ENCODE results near the gene CACNA2D2.

CACNA2D2 gene

DNA sequence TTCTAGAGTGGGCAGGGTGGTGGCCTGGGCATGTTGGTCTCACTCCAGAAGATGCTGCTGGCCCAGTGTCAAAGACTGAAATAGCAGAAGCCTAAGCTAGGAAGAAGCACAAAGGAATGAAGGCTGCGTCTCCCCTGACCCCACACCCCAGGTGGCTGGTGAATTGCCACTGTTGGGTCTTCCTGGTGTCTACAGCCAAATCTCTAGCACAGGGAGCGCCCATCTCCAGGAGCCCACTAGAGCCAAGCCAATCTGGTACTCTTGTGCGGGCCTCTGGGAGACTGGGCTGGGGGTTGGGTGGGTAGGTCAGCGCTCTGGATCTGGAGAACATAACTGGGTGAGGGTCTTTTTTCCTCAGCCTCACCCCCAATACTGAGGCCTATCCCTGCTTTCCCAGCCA lies 176.3 kb downstream of the CACNA2D2 start:
- DNase-seq (ENCODE audit: low read depth in 2 of 2), result no peak

DNA sequence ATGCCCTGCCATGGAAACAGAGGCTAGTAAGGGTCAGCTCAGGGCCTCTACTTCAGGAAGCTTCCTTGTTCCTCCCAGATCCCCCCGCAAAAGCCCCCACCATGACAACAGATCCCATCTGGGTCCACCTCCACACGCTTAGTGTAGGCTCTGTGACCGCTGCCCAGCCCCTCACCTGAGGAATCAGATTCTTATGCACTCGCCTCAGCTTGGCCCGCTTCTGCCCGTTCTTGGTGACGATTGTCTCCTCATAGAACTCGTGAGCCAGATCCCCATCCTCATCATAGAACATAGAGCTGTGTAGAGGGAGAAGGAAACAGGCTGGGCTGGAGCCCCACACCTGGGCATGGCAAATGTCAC lies 177.3 kb downstream of the CACNA2D2 start:
- no peak for DNase-seq (ENCODE audit: low read depth in 2 of 2)

DNA sequence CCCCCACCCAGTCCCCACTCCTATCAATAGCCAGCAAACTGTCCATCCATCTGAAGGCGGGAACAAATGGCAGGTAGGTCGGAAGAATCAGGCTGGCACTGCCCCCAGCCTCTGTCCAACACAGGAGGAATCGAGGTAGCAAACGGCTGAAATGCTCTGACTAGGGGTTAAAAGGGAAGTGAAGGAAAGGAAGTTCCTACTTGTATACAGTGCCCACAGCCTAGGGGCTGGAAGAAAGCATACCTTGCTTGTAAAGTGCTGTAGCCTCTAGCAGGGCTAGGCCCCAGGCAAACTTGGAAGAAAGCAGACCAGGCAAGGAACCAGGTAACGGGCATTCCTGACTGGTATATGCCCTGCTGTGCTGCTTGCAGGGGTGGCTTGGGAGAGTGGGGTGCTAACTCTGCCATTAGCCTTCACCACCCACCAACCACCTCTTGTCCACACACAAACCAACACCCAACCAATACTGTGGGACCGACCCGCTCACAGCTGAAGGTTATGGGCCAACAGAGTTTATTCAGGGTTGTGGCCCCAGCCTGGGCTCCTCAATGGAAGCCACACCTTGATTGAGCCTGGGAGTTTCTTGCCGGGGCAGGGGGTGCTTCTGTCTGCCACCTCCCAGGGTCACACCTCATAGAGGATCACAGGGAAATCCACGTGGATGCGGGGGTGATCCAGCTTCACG lies 177.8 kb downstream of the CACNA2D2 start:
- DNase-seq (ENCODE audit: low read depth in 2 of 2), result no peak

DNA sequence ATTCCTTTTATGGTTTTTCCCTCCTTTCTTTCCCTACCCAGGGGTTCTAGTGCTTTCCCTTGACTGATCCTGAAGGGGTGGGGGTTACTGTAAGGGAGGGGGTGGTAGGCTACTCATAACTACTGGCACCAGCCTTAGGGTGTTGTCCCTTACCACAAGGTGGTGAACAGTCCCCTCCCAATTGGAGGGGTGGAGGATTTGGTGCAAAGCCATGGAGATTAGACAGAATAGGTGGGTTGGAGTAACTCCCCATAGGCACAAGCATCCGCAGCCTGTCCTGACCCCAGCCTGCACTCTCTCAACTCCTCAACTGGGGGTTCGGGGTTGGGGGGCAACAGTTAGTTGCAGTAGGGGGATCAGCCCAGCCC lies 178.3 kb downstream of the CACNA2D2 start:
- no peak for DNase-seq (ENCODE audit: low read depth in 2 of 2)

DNA sequence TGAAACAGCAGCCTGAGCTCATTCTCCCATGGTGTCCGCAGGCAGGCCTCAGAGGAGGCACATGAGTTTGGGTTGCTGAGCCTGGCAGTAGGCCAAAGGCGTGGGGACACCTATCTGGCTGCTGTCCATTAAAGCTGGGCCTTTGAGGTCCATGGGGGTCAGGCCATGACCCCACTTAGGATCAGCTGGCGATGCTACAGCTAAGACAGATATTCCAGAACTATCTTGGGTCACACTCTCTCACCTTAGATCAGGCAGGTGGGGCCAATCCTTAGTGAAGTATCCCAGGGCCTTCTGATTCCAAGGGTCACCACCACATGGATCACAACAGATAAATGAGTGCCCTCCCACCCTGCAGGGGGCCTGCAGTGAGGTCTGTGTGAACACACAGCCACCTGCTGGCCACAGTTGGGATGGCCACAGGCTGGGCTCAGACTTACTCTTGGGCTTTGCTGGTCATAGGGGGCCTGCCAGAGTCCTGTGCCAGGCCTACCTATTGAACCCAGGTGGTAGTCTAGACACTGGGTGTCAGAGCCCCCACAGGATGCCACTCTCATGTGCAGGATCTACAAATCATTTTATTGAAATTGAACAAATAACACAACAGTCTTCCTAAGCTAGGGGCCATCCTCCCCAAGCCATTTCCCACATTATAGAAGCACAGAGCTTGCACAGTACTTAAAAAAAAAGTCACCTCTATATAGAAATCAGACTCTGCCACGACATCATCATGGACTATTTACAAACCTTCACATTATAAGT lies 178.9 kb downstream of the CACNA2D2 start:
- DNase-seq (ENCODE audit: low read depth in 2 of 2), result peak in 1 of 2 donors; percentile 62

DNA sequence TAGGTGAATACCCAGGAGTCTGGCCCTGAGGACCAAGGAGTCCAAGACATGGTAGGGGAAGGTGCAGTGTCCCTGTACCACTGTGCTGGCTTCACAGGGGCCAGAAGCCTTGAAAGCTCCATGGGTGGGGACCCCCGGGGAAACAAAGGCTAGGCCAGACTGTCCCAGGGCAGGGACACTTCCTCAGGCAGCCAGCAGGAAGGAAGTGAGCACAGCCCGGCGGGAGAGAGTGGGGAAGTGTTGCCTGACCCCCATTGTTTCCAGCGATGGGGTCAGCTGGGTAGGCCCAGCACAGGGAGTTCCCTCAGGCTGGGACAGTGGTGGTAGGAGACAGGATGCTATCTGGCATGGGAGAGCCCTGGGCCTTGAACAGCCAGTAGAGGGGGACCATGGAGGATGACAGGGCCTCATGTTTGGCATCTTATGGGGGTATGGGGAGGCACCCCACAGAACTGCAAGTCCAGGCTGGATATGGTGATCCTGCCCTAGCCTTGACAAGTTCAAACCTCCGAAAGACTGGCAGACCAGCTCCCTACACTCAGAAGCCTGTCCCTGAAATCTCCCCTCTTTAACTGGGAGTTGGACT lies 179.7 kb downstream of the CACNA2D2 start:
- DNase-seq (ENCODE audit: low read depth in 2 of 2), result no peak

DNA sequence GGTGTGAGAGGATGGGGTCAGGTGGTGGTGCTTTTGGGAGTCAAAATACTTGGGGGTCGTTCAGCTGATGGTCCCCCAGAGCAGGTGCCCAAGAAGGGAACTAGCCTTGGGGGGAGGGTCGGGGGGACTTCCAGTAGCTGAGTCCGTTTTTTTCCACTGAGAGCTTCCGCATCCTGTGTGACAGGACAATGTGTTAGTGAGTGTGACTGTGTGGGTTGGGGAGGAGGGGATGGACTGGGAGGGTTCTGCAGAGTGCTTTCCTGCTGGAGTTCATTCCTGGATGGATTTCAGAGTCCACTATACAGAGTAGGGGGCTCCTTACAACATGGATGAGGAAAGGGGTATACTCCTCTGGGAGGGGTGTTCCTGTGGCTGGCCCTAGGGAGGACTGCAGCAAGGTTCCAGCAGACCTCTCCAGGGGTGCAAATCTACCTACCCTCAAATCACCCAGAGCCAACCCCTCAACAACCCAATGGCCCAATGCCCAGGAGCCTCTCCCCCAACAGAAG lies 180.3 kb downstream of the CACNA2D2 start:
- DNase-seq (ENCODE audit: low read depth in 2 of 2), result no peak

DNA sequence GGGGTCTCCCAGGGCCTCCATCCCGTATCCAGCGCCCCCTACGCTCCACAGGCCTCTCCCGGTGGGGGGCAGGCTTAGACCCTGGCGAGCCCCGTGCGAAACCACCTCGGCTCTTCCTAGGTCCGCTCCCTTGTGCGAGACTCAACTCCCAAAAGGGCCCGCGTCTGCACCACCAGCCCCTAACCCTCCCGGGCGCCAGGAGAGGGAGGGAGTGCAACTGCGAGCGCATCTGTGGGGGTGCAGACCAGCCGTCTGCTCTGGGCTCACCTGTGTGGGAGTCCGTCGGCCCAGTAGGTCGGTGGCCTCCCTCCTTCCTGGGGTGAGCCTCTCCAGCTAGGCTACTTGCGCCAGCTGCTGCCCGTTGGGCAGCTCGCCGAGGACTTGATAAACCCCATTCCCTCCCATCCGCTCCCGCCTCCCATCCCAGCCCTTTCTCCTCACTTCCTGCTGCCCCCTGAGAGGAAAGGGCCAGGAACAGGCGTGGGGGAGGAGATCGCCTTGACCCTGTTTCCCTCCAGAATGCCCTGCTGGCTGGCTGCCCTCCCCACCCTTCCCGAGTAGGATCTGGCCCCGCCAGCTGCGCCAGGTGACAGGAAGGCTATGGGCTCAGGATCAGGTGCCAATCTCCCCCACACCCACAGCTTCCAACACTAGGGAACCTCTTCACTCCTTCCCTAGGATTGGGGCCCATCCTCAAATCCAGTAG lies 180.9 kb downstream of the CACNA2D2 start, which contains the start of gene HYAL2:
Gene HYAL2 (minus strand): TSS at position 360 of the 706 bp plus-strand sequence. CDS start 2,256 bp downstream, outside the sequence.
- no peak for DNase-seq (ENCODE audit: low read depth in 2 of 2)

DNA sequence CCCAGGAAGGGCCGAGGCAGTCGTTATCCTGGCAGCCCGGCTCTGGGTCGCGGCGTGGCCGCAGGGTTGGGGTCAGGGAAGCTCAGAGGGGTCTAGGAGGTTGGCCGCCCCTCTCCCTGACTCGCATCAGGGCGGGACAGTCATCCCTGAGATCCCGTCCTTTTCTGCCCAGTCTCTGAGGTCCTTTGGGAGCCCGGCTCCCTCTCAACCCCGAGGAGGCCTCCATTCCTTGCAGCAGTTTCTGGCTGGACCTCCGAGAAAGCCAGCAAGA lies 181.4 kb downstream of the CACNA2D2 start:
- no peak for DNase-seq (ENCODE audit: low read depth in 2 of 2)

DNA sequence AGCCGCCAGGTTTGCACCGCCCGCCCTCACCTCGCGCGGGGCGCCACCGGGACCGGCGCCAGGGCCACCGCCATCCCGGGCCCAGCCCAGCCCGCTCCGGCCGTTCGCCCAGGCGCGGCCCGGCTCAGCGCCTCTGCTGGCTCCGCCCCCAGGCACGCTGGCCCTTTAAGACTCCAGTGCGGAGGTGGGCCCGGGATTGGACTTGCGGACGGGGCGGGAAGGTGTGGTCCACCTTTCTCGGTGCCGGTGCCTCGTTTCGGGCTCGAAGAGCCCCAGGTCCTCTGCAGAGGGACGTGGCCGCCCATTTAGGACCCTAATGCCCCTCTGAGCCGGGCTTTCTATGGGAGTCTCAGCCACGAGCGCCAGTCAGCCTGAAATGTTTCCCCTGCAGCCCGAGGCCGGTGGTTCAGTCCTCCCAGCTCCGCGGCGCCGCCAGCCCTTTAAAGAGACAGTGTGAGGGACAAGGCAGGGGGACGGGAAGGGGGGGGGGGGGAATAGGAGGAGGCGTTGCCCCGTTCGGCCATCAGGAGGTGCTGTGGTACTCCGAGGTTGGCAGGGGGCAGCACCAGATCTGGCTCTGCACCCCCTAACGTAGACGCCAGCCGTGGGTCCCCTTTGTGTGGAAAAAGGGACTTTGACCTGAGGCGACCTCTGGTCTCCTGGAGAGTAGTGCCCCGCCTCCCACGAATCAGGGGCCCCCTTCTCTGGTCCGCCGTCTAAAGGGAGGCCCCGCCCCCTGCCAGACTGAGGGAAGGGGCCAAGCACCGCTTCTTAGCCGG lies 181.9 kb downstream of the CACNA2D2 start:
- DNase-seq (ENCODE audit: low read depth in 2 of 2), result peak; percentile 68 to 75

DNA sequence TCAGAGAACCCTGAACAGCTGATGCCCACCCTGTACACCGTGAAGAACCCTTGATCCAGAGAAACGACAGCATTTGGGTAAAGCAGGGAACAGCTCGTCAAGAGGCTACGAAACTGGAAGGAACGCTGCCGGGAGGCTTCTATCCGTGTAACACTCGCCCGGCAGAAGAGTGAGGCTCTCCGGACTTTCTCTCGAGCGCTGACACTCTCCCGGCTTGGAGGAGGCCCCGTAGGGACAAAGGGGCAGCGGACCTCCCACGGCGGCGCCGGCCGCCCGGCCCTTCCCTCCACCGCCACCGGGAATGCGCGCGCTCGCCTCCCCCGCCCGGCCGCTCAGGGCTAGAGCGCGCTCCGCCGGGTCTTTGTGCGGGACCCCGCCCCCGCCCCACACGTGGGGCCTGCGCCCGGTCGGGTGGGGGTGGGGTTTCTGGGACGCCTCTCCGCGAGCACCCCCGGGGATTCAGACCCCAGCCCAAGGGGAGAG lies 182.5 kb downstream of the CACNA2D2 start:
- DNase-seq (ENCODE audit: low read depth in 2 of 2), result peak; percentile 54 to 63

DNA sequence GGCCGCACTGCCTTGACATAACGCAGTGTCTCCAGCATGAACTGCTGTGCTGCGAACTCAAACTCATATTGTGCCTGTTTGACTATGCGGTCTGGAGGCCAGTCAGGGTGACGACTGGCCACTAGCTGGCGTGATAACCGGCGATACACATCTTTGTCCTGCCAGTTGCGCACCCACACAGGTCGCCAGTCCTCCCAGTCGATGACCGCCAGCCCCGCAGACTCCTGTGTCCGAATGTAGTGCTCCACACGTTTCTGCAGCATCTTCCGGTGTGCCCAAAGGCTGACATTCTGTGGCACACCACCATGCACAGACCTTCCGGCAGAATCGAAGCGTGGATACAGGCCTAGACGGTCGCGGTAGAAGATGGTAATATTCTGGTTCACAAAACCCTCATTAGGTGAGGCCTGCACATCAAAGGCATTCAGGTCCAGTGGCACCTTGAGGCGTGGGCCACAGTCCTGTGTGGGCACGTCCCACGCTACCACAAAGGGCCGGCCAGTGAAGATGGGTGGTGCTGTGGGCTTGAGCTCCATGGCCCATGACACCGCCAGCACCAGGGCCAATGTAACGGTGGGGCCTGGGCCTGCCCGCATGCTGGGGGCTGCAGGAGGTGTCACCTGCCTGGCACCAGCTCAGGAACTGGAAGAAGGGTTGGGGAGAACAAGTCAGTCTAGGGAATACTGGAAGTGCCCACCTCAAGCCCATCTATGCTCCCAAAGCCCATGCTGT lies 183.4 kb downstream of the CACNA2D2 start:
- DNase-seq (ENCODE audit: low read depth in 2 of 2), result no peak

DNA sequence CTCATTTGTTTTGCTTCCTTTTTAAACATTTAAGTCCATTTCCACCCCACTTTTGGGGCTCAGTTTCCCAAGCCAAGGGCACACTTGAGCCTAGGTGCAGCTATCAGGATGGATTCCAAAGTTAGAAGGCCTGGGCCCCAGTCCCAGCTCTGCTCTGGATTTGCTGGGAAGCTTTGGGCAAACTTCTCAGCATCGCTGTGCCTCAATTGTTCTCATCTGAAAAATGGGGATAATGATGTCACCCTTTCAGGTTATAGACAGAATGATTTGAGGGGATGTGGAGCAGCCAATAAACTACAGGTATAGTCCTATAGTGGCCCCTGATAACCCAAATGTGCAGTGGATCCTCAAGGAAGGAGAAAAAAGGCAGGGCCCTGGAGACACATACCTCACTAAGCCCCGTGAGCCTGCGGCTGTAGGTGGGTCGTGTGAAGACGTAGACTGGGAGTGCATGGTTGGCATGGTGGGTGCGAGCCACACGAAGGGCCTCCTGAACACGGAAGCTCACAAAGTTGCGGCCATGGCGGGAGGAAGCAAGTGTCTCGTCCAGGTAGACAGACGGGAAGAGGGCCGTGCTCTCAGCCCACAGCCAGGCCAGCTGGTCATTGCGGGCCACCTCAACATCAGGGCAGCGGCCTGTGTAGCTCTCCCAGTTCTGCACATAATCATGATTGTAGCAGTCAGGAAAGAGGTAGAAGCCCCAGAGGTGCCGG lies 184.1 kb downstream of the CACNA2D2 start:
- no peak for DNase-seq (ENCODE audit: low read depth in 2 of 2)

DNA sequence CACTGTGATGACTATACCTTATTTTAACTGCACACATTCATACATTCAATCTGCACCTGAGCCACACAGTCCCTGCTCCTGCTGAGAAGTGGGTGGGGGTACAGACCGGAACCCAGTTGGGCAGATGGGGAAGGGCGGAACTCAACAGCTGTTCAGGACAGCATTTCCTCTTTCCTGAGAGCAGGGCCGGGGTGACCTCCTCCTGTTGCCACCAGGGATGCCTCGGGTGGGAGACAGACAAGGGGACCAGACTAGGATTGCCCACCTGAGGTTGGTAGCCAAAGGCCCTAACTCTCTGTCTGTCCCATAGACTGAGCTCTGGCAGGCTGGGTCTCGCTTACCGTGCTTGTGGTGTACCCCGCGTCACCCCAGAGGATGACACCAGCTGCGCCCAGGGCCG lies 184.8 kb downstream of the CACNA2D2 start:
- no peak for DNase-seq (ENCODE audit: low read depth in 2 of 2)

DNA sequence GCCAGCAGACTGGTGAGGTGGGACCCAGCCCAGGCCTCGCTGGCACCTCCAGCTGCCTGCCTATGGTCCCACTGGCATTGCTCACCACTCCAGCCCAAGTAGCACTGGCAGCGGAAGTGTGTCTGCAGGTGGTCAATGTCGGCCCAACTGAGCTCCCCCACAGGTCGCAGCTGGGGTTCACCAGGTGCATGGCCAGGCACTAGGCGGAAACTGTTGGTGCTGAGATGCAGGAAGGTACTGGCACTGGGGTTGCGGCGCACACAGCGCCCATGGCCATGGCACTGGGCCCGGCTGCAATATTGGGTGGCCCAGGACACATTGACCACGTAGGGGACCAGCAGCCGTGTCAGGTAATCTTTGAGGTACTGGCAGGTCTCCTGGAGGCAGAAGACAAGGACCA lies 185.3 kb downstream of the CACNA2D2 start:
- no peak for DNase-seq (ENCODE audit: low read depth in 2 of 2)

DNA sequence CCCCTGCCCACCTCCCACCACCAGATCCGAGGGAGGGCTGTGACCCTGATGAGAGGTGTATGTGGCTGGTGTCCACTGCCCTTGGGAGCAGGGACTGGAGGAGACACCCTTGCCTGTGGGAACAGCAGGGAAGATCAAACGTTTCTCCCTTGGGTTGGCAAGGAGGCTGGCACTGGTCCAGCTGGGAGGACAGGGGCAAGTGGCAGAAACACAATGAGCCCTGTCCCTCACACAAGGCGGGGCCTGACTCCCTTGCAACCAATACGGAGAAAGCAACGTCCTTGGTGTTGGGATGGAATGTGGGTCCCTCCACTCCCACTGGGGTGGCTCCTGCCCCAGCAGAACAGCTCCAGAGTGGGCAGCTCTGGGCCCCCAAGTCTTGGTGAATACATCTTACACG lies 186.1 kb downstream of the CACNA2D2 start:
- no peak for DNase-seq (ENCODE audit: low read depth in 2 of 2)

DNA sequence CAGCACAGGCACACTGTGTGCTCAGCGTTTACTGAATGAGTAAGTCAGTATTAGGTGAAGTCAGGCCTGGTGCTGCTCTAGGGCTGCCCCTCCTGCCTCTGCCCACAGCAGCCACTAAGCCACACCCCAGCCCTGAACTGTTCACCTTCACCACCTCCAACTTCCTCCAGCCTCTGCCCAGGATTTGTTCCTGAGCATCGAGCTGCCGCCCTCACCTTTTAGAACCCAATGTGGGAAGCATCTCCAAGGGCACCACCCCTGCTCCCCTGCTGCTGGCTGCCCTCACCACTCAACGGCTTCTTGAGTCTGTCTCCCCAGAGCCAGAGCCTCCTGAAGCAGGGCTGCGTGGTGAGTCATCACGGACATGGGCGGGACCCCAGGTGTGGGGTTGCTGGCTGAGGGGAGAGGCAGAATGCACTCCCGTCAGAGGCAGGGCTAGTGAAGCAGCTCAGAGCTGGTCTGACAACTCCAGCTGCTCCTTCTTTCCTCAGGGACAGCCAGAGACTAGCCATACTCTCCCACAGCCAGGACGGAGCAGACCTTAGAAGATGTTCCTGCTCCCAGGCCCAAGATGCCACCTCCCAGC lies 186.7 kb downstream of the CACNA2D2 start:
- peak in 1 of 2 donors; percentile 54 for DNase-seq (ENCODE audit: low read depth in 2 of 2)

DNA sequence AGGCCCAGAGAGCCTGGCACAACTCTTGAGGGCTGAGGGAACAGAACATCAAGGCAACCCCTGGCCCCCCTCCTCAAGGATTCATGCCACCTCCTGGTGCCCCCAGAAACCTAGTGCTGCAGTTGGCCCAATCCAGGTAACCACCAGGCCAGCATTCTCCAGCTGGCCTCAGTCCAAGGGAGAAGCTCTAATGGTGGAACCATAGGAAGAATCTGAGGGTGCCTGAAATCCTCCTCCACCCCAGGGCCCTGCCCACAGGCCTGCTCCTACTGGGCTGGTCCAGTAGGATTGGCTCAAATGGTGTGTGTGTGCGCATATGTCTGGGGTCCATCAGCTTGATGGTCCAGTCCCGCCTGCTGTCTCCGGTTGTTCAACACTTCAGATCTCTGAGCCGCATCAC lies 188.6 kb downstream of the CACNA2D2 start:
- DNase-seq (ENCODE audit: low read depth in 2 of 2), result no peak

DNA sequence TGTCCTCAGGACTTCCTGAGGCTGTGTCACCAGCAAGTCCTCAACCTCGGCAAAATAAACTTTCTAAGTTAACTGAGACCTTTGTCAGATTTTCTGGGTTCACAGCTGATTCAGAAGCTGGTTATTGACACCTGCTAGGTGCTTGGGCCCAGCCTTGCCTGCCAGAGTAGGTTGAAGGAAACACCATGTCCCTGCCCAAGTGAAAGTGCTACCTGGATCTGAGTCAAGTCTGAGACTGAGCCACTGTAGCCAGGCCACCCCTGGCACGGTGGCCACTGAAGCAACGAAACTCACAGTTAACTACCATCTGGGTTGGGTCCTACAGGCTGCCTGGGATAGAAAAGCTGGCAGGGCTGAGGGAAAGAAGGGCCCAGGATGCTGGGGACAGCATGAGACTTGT lies 189.1 kb downstream of the CACNA2D2 start:
- DNase-seq (ENCODE audit: low read depth in 2 of 2), result no peak
